Ishikawa (cell line): ENCODE data around the gene MAP3K5.

ENCODE experiments used
- CEBPB ChIP-seq: IDR thresholded peaks from 2 replicates; pipeline ENCODE4 v1.6.1; 2012
- CREB1 ChIP-seq: IDR thresholded peaks from 2 replicates; pipeline ENCODE4 v1.6.1; 2012; ENCODE audit warnings: low read depth
- EGR1 ChIP-seq: IDR thresholded peaks from 2 replicates; pipeline ENCODE4 v1.6.1; 2012
- EP300 ChIP-seq: IDR thresholded peaks from 2 replicates; pipeline ENCODE4 v1.6.1; 2012; ENCODE audit warnings: borderline replicate concordance
- FOXM1 ChIP-seq: IDR thresholded peaks from 2 replicates; pipeline ENCODE4 v1.6.1; 2012; ENCODE audit warnings: low read depth, borderline replicate concordance
- NFIC ChIP-seq: IDR thresholded peaks from 2 replicates; pipeline ENCODE4 v1.6.1; 2012
- RAD21 ChIP-seq: IDR thresholded peaks from 2 replicates; pipeline ENCODE4 v1.6.1; 2012; ENCODE audit warnings: low read depth
- TAF1 ChIP-seq: IDR thresholded peaks from 2 replicates; pipeline ENCODE4 v1.6.1; 2012; ENCODE audit warnings: low read depth, mild to moderate bottlenecking
- TCF12 ChIP-seq: IDR thresholded peaks from 2 replicates; pipeline ENCODE4 v1.6.1; 2012; ENCODE audit warnings: low read depth
- TEAD4 ChIP-seq: IDR thresholded peaks from 2 replicates; pipeline ENCODE4 v1.6.1; 2012
- YY1 ChIP-seq: IDR thresholded peaks from 2 replicates; pipeline ENCODE4 v1.6.1; 2012; ENCODE audit warnings: low read depth
- ZBTB7A ChIP-seq: IDR thresholded peaks from 2 replicates; pipeline ENCODE4 v1.6.1; 2012; ENCODE audit warnings: low read depth
- TF ChIP-seq, protein P1 (sequence below): IDR thresholded peaks from 2 replicates; pipeline ENCODE4 v1.6.1; 2012; ENCODE audit warnings: low read depth, mild to moderate bottlenecking
- TF ChIP-seq, protein P2 (sequence below): IDR thresholded peaks from 2 replicates; pipeline ENCODE4 v1.6.1; 2012
- TF ChIP-seq, protein P3 (sequence below): IDR thresholded peaks from 2 replicates; pipeline ENCODE4 v1.6.1; 2012

Gene MAP3K5

DNA sequence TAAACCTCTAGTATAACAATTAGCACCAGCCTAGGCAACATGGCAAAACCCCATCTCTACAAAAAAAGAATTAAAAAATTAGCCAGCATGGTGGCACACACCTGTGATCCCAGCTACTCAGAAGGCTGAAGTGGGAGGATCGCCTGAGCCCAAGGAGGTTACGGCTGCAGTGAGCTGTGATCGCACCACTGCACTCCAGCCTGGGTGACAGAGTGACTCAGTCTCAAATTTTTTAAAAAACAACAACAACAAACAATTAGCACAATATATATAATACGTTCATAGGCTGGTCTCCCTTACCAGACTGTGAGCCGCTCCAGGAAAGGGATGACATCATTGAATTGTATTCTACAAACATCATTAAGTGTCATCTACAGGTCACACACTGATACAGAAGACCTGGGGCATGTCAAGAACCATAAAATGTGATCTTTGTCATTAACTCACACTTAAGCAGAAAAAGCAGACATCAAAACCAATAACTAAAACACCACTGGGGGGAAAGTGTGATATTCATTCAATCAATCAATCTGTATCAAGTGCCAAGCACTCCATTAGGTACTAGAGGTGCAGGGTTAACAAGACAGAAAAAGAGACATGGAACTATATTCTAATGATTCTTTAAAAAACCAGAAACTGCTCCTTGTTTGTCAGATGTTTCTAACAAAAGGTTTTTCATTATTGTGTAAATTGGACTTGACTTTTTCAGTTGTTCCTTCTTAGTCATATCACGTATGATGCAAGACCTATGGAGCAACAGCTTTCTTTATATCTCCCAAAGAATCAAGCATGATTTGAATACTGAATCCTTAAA lies 17.8 kb downstream of the MAP3K5 start:
- no peak for TF ChIP-seq YY1
- TF ChIP-seq CEBPB: peak; percentile 49; the same call in 1 of the 2 replicates

DNA sequence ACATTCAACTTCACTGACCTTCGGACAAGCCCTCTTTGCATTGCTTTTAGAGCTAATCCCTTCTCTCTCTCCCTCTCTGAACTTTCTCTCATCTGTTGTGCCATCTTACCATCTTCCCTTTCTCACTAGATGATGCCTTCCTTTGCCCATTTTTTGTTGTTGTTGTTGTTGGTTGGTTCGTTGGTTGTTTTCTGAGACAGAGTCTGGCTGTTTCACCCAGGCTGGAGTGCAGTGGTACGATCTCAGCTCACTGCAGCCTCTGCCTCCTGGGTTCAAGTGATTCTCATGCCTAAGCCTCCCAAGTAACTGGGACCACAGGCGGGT lies 18.8 kb downstream of the MAP3K5 start:
- no peak for TF ChIP-seq EP300
- TF ChIP-seq CEBPB: no peak
- no peak for TF ChIP-seq YY1
- TF ChIP-seq CREB1: no peak
- no peak for TF ChIP-seq NFIC

DNA sequence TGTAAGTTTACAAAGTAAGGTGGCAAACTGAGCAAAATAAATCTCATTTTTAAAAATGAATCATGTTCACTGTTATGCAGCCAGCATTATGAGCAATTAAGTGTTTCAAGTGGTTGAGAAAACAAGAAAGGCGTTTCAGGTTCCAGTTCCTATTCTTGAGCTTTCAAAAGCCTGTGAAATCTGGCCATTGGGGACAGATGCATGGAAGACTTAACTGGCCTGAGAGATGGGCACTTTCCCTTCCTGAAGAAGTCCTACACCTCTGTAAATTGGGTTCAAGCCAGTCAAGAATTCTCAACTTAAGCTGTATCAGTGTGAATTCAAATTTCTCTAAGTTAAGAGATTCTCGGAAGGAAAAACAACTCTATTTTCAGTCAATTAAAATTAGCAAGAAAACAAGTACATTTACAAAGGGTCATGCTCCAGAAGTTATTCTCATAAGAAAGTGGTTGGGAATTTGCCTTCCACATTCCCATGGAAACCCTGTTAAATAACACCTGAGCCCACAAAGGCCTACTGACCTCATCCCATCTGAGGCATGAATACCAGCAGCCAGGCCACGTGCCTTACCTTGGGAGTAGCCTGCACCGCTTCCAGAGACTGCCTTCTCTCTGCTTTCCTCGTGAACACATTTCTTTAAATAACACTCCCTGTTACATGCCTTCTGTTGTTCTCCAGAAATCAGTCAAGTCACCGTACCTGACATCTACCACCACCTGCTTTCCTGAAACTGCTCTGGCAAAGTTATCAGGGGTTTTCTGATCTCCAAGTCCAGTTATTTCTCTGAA lies 19.4 kb downstream of the MAP3K5 start:
- TF ChIP-seq, protein P1, sequence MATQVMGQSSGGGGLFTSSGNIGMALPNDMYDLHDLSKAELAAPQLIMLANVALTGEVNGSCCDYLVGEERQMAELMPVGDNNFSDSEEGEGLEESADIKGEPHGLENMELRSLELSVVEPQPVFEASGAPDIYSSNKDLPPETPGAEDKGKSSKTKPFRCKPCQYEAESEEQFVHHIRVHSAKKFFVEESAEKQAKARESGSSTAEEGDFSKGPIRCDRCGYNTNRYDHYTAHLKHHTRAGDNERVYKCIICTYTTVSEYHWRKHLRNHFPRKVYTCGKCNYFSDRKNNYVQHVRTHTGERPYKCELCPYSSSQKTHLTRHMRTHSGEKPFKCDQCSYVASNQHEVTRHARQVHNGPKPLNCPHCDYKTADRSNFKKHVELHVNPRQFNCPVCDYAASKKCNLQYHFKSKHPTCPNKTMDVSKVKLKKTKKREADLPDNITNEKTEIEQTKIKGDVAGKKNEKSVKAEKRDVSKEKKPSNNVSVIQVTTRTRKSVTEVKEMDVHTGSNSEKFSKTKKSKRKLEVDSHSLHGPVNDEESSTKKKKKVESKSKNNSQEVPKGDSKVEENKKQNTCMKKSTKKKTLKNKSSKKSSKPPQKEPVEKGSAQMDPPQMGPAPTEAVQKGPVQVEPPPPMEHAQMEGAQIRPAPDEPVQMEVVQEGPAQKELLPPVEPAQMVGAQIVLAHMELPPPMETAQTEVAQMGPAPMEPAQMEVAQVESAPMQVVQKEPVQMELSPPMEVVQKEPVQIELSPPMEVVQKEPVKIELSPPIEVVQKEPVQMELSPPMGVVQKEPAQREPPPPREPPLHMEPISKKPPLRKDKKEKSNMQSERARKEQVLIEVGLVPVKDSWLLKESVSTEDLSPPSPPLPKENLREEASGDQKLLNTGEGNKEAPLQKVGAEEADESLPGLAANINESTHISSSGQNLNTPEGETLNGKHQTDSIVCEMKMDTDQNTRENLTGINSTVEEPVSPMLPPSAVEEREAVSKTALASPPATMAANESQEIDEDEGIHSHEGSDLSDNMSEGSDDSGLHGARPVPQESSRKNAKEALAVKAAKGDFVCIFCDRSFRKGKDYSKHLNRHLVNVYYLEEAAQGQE: no peak
- TF ChIP-seq CREB1 (no peak), NFIC (no peak), ZBTB7A (no peak), TEAD4 (no peak), TAF1 (no peak), RAD21 (no peak), EP300 (no peak)
- TF ChIP-seq, protein P2, sequence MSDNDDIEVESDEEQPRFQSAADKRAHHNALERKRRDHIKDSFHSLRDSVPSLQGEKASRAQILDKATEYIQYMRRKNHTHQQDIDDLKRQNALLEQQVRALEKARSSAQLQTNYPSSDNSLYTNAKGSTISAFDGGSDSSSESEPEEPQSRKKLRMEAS: no peak

DNA sequence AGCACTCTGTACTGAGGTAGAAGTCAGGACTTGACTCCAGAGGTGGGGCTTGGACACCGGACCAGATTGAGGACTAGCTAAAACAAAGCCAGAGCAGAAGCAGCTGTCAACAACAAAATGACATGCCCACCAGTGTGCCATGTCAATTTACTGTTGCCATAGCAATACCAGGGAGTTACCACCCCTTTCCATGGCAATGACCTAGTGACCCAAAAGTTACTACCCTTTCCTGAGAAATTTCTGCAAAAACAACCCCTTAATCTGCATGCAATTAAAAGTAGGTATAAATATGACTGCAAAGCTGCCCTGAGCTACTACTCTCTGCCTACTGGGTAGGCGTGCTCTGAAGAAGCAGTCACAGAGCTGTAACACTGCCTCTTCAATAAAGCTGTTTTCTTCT lies 21.0 kb downstream of the MAP3K5 start:
- TF ChIP-seq FOXM1 (no peak), NFIC (no peak), CEBPB (no peak), RAD21 (no peak), ZBTB7A (no peak), TAF1 (no peak), TCF12 (no peak), EP300 (no peak), EGR1 (no peak), YY1 (no peak), CREB1 (no peak), TEAD4 (no peak)
- TF ChIP-seq, protein P3, sequence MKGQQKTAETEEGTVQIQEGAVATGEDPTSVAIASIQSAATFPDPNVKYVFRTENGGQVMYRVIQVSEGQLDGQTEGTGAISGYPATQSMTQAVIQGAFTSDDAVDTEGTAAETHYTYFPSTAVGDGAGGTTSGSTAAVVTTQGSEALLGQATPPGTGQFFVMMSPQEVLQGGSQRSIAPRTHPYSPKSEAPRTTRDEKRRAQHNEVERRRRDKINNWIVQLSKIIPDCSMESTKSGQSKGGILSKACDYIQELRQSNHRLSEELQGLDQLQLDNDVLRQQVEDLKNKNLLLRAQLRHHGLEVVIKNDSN: no peak
- TF ChIP-seq, protein P1: no peak
- TF ChIP-seq, protein P2: no peak

DNA sequence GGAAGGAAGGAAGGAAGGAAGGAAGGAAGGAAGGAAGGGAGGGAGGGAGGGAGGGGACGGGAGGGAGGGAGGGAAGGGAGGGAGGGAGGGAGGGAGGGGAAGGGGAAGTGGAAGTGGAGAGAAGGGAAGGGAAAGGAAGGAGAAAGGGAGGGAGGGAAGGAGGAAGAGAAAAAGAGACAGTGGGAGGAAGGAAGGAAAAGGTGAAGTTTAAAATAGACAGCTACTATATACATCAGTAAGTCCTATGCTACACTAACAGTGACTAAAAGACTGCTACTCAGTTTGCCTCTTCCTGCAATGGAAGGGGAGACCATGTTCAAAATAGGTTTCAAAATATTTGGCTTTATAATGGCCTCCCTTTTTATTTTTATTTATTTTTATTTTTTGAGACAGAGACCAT lies 22.5 kb downstream of the MAP3K5 start:
- TF ChIP-seq CEBPB (no peak), NFIC (no peak), TEAD4 (no peak), CREB1 (no peak)
- TF ChIP-seq, protein P3: no peak

DNA sequence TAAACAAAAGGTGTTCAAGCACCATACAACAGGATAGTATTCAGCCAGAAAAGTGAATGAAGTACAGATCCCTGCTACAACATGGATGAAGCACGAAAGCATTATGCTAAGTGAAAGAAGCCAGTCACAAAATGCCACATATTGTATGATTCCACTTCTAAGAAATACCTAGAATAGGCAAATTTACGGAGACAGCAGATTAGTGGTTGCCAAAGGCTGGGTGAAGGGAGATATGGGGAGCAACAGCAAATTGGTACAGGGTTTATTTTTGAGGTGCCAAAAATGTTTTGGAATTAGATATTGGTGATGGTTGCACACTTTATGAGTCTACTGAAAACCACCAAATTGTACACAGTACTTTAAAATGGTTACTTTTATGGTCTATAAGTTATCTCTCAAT lies 23.2 kb downstream of the MAP3K5 start:
- TF ChIP-seq CEBPB (no peak), YY1 (no peak), RAD21 (no peak), TEAD4 (no peak), TCF12 (no peak), ZBTB7A (no peak), CREB1 (no peak), EP300 (no peak), NFIC (no peak), EGR1 (no peak), TAF1 (no peak), FOXM1 (no peak)
- TF ChIP-seq, protein P2: no peak
- TF ChIP-seq, protein P1: no peak
- TF ChIP-seq, protein P3: no peak
